Cortex of kidney (tissue), 1 donor: ENCODE data around the gene SYF2.

Source experiments
- DNase-seq: peaks from one replicate; lab custom pipeline; 2025; lab: John Stamatoyannopoulos, UW

The SYF2 gene

DNA sequence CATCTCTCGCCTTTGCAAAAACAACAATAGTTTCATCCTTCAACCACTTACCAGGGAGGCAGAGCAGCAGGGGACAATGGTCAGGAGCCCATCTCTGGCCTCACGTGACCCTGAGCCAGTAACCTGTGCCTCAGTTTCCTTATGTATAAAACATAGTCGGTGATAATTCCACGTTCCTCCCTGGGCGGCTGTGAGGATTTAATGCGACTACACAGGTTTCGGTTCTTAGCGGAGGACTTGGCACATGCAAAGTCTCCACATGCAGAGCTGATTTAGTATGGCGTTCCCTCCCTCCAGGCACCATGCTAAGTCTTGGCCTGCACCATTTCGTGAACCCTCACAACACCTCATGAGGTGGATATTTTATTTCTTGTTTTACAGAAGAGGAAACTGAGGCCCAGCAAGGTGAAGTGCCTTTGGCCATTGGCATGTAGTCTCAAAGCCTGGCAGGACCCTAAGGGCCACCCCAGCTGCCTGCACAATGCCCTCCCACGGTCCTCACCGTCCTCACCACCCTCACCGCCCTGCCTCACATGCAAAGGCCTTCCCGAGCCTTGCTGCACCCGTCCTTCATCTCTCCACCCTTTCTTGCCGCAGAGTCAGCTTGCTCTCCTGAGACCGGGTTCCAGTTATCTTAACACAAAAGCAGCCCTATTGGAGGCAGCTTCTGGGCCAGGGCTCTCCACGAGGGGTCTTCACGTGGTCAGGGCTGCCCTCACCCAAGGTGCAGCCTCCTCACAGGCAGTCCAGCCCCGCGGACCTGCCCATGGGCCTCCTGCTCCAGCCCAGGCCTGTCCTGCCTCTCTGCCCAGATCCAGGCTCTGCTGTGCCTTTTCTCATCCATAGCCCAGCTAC is 48.9 kb downstream of the SYF2 start:
- no peak for DNase-seq

GRCh38 chr1:25182629-25183028 is 49.7 kb downstream of the SYF2 start:
- DNase-seq, result no peak

GRCh38 chr1:25180996-25181395 is 51.3 kb downstream of the SYF2 start:
- DNase-seq, result no peak

- no peak for DNase-seq
These were observed 53.3 kb downstream of the SYF2 start for GRCh38 chr1:25178917-25179561.

DNA sequence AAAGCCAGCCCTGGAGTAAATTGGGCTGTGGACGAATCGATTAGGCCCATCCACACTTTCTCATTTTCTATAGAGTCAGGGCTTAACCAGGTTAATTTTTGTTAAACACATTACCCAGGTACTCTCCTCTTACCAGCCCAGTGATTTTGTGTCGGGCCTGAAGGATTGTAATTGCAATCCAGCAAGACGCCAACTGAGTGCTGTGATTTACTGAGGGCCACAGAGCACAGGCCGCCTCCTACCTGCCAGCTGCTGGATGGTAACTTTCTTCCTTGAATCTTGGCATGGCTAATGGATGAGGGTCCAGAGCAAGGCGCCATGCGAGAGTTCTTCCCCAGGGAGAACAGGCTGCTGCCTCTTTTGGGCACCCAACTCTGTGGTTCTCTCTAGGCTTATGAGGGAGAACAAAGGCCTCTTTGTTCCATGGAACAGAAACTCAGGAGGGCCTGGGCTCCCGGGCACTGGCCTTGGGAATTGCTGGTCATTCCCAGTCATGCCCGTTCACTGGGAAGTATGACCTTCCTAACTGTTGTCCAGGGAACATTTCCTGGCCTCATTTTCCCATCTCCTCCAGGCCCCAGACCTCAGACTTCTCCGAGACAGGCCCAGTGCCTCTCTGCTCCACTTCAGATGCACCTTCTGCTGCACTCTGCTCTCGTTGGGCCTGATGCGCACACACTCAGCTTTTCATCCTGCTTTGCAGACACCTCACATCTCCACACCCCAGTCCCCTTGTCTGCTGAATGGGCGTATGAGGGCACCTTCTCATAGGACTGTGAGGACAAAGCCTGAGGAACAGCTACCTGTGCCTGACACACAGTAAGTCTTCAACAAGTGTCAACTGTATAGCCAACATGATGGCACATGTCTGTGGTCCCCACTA is 57.3 kb downstream of the SYF2 start:
- no peak for DNase-seq

- DNase-seq, result no peak
These were observed 58.0 kb downstream of the SYF2 start for GRCh38 chr1:25174363-25174729.

- no peak for DNase-seq
These were observed 58.4 kb downstream of the SYF2 start for GRCh38 chr1:25173809-25174340.
